ENCODE data around the gene PRSS36. TPM values are rescaled to one million over a fixed set of nuclear protein-coding genes. Genes with fewer than 3 reads are reported as not detected.
A peak's percentile ranks its signal among the peaks of the same experiment; 100 is the strongest.

Gene PRSS36
- total and polyA plus RNA-seq, 9 of the 15 experiments (the other 6 are each of a cell fraction or from before 2014, with no cell fraction given) = 0.09 to 1.2 (median 0.54) TPM; not detected in 2

GRCh38 chr16:31142109-31143010 lies 7.5 kb downstream of the PRSS36 start (continued):
- TF ChIP-seq RNF2 (IDR thresholded peaks at IDR 0.05) = 0 out of 2 replicates have a peak, but pooled peaks have one; percentile 52
- TF ChIP-seq ZNF444 (CRISPR knock-in tag; IDR thresholded peaks at IDR 0.05) = no peak
- no peak for TF ChIP-seq SREBF1 (IDR thresholded peaks at IDR 0.05; ENCODE audit: borderline replicate concordance, low read depth, low read length)
- no peak for TF ChIP-seq PTTG1 (tag; IDR thresholded peaks at IDR 0.05; ENCODE audit: low read depth)
- TF ChIP-seq ETV6 (IDR thresholded peaks at IDR 0.05; ENCODE audit: borderline replicate concordance in 1 of 2, low read depth in 2 of 2, low read length in 1 of 2) = peak in 1 of 2 experiments; percentile 28; a peak in 1 of 4 replicates
- no peak for TF ChIP-seq ETV6 (CRISPR knock-in tag; IDR thresholded peaks at IDR 0.05; ENCODE audit: borderline replicate concordance)
- TF ChIP-seq HES1 (IDR thresholded peaks at IDR 0.05; ENCODE audit: low read depth) = no peak
- 0 out of 2 replicates have a peak, but pooled peaks have one; percentile 31 for TF ChIP-seq MXI1 (IDR thresholded peaks at IDR 0.05; ENCODE audit: low read depth, low read length)
- no peak for TF ChIP-seq NR2C2 (CRISPR knock-in tag; IDR thresholded peaks at IDR 0.05)
- TF ChIP-seq NR2C2 (tag; IDR thresholded peaks at IDR 0.05) = peak; percentile 37
- no peak for TF ChIP-seq FOXO4 (CRISPR knock-in tag; IDR thresholded peaks at IDR 0.05)
- no peak for TF ChIP-seq ELK1 (CRISPR knock-in tag; IDR thresholded peaks at IDR 0.05)
- TF ChIP-seq RUNX1 (IDR thresholded peaks at IDR 0.05; ENCODE audit: low read depth) = no peak
- TF ChIP-seq U2AF1 (optimal IDR thresholded peaks at IDR 0.05; ENCODE audit: low read depth, low read length) = peak; percentile 44
- TF ChIP-seq RBFOX2 (IDR thresholded peaks at IDR 0.05; ENCODE audit: low read depth, low read length) = peak; percentile 76
- no peak for TF ChIP-seq ZNF23 (CRISPR knock-in tag; IDR thresholded peaks at IDR 0.05)
- TF ChIP-seq CREB1 (IDR thresholded peaks at IDR 0.05) = no peak
- TF ChIP-seq CREB1 (CRISPR knock-in tag; IDR thresholded peaks at IDR 0.05) = peak; percentile 65
- peak; percentile 91 to 94 for TF ChIP-seq RAD21 (CRISPR knock-in tag; conservative IDR thresholded peaks at IDR 0.05 in 1 of 2, IDR thresholded peaks at IDR 0.05 in 1 of 2)
- no peak for TF ChIP-seq POU5F1 (IDR thresholded peaks at IDR 0.05; ENCODE audit: borderline replicate concordance, low read depth, low read length, partially characterized antibody)
- peak; percentile 85 for TF ChIP-seq BHLHE40 (IDR thresholded peaks at IDR 0.05; ENCODE audit: low read length)
- TF ChIP-seq FOXA3 (CRISPR knock-in tag; conservative IDR thresholded peaks at IDR 0.05 in 1 of 2, IDR thresholded peaks at IDR 0.05 in 1 of 2) = no peak
- TF ChIP-seq NCOA4 (IDR thresholded peaks at IDR 0.05; ENCODE audit: partially characterized antibody) = no peak
- no peak for TF ChIP-seq TFE3 (CRISPR knock-in tag; IDR thresholded peaks at IDR 0.05)

All from K562 (cell line).